Stimulated activated naive CD4-positive, alpha-beta T cell treated with Interleukin-2 at 50 U/mL for 16 hours (primary cell): Measurements from ENCODE around the gene FANCC.
"Not testable (repeated sequence)": the region's sequence is repeated elsewhere in the genome, so short reads cannot be mapped to it uniquely, and the experiment has no call there.

Source experiments
- DNase-seq: peaks from one replicate; lab custom pipeline; 2025; lab: John Stamatoyannopoulos, UW

FANCC gene

GRCh38 chr9:95229230-95229915, 88.1 kb downstream of the FANCC start:
- no peak for DNase-seq

GRCh38 chr9:95226921-95227320, 90.6 kb downstream of the FANCC start:
- DNase-seq, result no peak

GRCh38 chr9:95225726-95226106, 91.8 kb downstream of the FANCC start:
- no peak for DNase-seq

GRCh38 chr9:95225076-95225725, 92.3 kb downstream of the FANCC start:
- DNase-seq, result no peak

GRCh38 chr9:95224376-95225019, 93.0 kb downstream of the FANCC start:
- no peak for DNase-seq

GRCh38 chr9:95220352-95220751, 97.2 kb downstream of the FANCC start:
- not testable (repeated sequence) for DNase-seq

GRCh38 chr9:95218773-95219172, 98.7 kb downstream of the FANCC start:
- no peak for DNase-seq

GRCh38 chr9:95217936-95218335, 99.6 kb downstream of the FANCC start:
- no peak for DNase-seq

GRCh38 chr9:95215336-95215898, 102.1 kb downstream of the FANCC start:
- no peak for DNase-seq

- no peak for DNase-seq
Observed at GRCh38 chr9:95213117-95213516, 104.4 kb downstream of the FANCC start.

GRCh38 chr9:95211028-95211427, 106.5 kb downstream of the FANCC start:
- no peak for DNase-seq

- DNase-seq, result no peak
Observed at GRCh38 chr9:95207403-95207802, 110.1 kb downstream of the FANCC start.

GRCh38 chr9:95206143-95206542, 111.4 kb downstream of the FANCC start:
- DNase-seq, result no peak

GRCh38 chr9:95204710-95205109, 112.8 kb downstream of the FANCC start:
- DNase-seq, result no peak

GRCh38 chr9:95204310-95204709, 113.2 kb downstream of the FANCC start:
- DNase-seq, result no peak

- DNase-seq, result not testable (repeated sequence)
Observed at GRCh38 chr9:95203019-95203418, 114.5 kb downstream of the FANCC start.

GRCh38 chr9:95202076-95202681, 115.3 kb downstream of the FANCC start:
- no peak for DNase-seq

- DNase-seq, result no peak
Observed at GRCh38 chr9:95201206-95201605, 116.3 kb downstream of the FANCC start.

GRCh38 chr9:95197692-95198271, 119.7 kb downstream of the FANCC start:
- DNase-seq, result no peak

- no peak for DNase-seq
Observed at GRCh38 chr9:95193480-95193879, 124.0 kb downstream of the FANCC start.

- no peak for DNase-seq
Observed at GRCh38 chr9:95193067-95193466, 124.4 kb downstream of the FANCC start.

GRCh38 chr9:95192631-95193030, 124.9 kb downstream of the FANCC start:
- DNase-seq, result no peak
